GM21619 (cell line): ENCODE results near the gene PPIB.
"Not testable (repeated sequence)": the region's sequence is repeated elsewhere in the genome, so short reads cannot be mapped to it uniquely, and the experiment has no call there.

Experiments used
- ATAC-seq: cut with Tn5 transposase; IDR thresholded peaks from one replicate; pipeline ENCODE4 v1.9.1; 2021; ENCODE audit not compliant: unreplicated experiment

PPIB gene

GRCh38 chr15:64110950-64111678, 51.7 kb downstream of the PPIB start:
- no peak for ATAC-seq

- ATAC-seq: not testable (repeated sequence)
Measured at GRCh38 chr15:64110108-64110701, 52.6 kb downstream of the PPIB start.

DNA sequence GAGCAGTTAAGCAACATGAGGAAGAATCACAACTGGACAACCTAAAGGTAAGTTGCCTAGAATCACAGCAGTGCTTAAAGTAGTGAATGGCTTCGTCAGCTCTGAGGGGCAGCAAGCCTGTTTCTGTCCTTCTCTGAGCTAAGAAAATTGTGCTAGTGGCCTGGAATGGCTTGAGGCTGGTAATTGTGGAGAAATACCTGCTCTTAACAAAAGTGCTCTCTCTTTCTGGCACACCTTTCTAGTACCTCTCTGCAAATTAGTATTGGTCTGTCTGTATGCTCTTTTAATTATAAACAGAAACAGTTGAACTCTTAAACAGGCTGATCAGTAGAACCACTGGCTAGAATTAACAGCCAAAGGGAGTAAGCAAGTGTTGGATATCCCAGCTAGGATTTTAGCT, 55.5 kb downstream of the PPIB start:
- ATAC-seq: no peak
